ENCODE data around the gene HSFX4.
"Not testable (repeated sequence)": the region's sequence is repeated elsewhere in the genome, so short reads cannot be mapped to it uniquely, and the experiment has no call there.

Gene HSFX4

GRCh38 chrX:149937871-149938426, 8.6 kb downstream of the HSFX4 start:
- no peak for DNase-seq (ENCODE audit: low read depth in 2 of 2)

- peak; percentile 73 to 77 for DNase-seq (ENCODE audit: low read depth in 2 of 2)
Measured at GRCh38 chrX:149938427-149938880, 9.1 kb downstream of the HSFX4 start, which contains the start of gene EOLA2. TSS of gene EOLA2 (minus strand) at chrX:149938491. CDS start at chrX:149933874, 4,617 bp downstream.

- DNase-seq (ENCODE audit: low read depth in 2 of 2) = peak; percentile 74 to 79
Measured at GRCh38 chrX:149938881-149939654, 9.7 kb downstream of the HSFX4 start.

- no peak for DNase-seq (ENCODE audit: low read depth in 2 of 2)
Measured at GRCh38 chrX:149939655-149939904, 10.2 kb downstream of the HSFX4 start.

- DNase-seq (ENCODE audit: low read depth in 2 of 2) = peak; percentile 69 to 79
Measured at GRCh38 chrX:149939905-149940673, 10.7 kb downstream of the HSFX4 start.

- DNase-seq (ENCODE audit: low read depth in 2 of 2) = not testable (repeated sequence)
Measured at GRCh38 chrX:149940674-149941024, 11.3 kb downstream of the HSFX4 start.

GRCh38 chrX:149945087-149945670, 15.8 kb downstream of the HSFX4 start:
- not testable (repeated sequence) for DNase-seq (ENCODE audit: low read depth in 2 of 2)

- not testable (repeated sequence) for DNase-seq (ENCODE audit: low read depth in 2 of 2)
Measured at GRCh38 chrX:149945820-149946219, 16.4 kb downstream of the HSFX4 start.

GRCh38 chrX:149946932-149947331, 17.6 kb downstream of the HSFX4 start:
- not testable (repeated sequence) for DNase-seq (ENCODE audit: low read depth in 2 of 2)

- no peak for DNase-seq (ENCODE audit: low read depth in 2 of 2)
Measured at GRCh38 chrX:149948016-149948415, 18.6 kb downstream of the HSFX4 start.

- no peak for DNase-seq (ENCODE audit: low read depth in 2 of 2)
Measured at GRCh38 chrX:149949743-149950436, 20.5 kb downstream of the HSFX4 start.

- no peak for DNase-seq (ENCODE audit: low read depth in 2 of 2)
Measured at GRCh38 chrX:149950681-149951080, 21.3 kb downstream of the HSFX4 start.

- DNase-seq (ENCODE audit: low read depth in 2 of 2) = no peak
Measured at GRCh38 chrX:149961572-149961971, 32.2 kb downstream of the HSFX4 start.

- no peak for DNase-seq (ENCODE audit: low read depth in 2 of 2)
Measured at GRCh38 chrX:149962010-149962409, 32.6 kb downstream of the HSFX4 start.

- DNase-seq (ENCODE audit: low read depth in 2 of 2) = no peak
Measured at GRCh38 chrX:149962859-149963757, 33.7 kb downstream of the HSFX4 start.

- DNase-seq (ENCODE audit: low read depth in 2 of 2) = no peak
Measured at GRCh38 chrX:149979126-149979644, 49.8 kb downstream of the HSFX4 start.

All from stimulated activated CD4-positive, alpha-beta T cell treated with anti-CD3 and anti-CD28 coated beads, Interleukin-1b, Interleukin-23, amount 100 ng/mL, for 1 hour (primary cell).